GM10266 (cell line): ENCODE results near the gene SCN2A.

ENCODE experiments used
- DNase-seq: peaks from one replicate; pipeline ENCODE4 v3.0.0; 2012; ENCODE audit errors: extremely low spot score
- CTCF ChIP-seq: IDR thresholded peaks from 2 replicates; pipeline ENCODE4 v1.5.1; 2012; ENCODE audit warnings: mild to moderate bottlenecking, low read depth; ENCODE audit not compliant: control insufficient read depth, insufficient read depth; ENCODE audit errors: missing control alignments

SCN2A gene

GRCh38 chr2:165431014-165431413 lies 191.8 kb downstream of the SCN2A start:
- no peak for DNase-seq
- TF ChIP-seq CTCF = no peak

GRCh38 chr2:165432234-165432966 lies 193.2 kb downstream of the SCN2A start:
- no peak for DNase-seq
- no peak for TF ChIP-seq CTCF

- no peak for TF ChIP-seq CTCF
- no peak for DNase-seq
Observed at GRCh38 chr2:165434865-165435496, 195.8 kb downstream of the SCN2A start.

DNA sequence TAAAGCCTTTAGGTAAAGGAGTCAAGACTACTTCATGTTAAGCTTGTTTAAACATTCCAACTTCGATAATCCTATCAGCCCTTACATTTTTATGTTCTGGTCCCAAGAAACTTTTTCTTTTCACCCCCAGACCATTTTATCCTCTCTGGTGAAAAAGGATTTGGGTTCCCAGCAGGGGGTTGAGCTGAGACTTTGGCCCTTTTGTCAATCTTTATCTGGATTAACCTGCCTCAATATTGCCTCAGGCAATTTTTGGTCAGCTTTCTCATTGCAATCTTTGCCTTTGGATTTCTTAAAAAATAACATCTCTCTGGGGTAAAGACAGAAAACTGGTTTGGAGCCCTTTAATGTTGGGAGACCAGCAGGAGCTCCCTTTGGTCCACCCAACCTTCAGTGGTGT lies 196.4 kb downstream of the SCN2A start:
- no peak for DNase-seq
- TF ChIP-seq CTCF = no peak

- no peak for TF ChIP-seq CTCF
- no peak for DNase-seq
Observed at GRCh38 chr2:165436559-165436958, 197.3 kb downstream of the SCN2A start.

DNA sequence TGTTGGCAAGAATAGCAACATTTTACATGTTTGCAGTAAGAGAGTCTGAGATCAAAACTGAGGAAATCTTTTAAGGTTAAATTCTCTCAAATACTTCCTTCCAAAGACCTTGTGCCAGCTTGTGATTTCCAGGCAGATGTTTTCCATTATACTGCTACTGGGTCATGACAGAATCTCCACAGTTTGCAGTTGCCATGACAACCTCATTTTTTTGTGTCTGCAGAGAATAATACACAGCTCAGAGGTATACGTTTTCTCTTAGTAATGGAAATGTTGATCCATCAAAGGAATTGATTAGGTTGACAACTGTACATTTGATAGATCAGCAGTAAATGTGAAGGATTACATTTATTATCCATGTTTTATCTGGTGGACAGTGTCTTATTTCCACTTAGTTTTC lies 201.2 kb downstream of the SCN2A start:
- TF ChIP-seq CTCF = no peak
- no peak for DNase-seq
